OCI-LY7 (cell line): ENCODE data around the gene GALP. TPM values are rescaled to one million over a fixed set of nuclear protein-coding genes. Genes with fewer than 3 reads are reported as not detected.
A peak's percentile ranks its signal among the peaks of the same experiment; 100 is the strongest.
"Not testable (repeated sequence)": the region's sequence is repeated elsewhere in the genome, so short reads cannot be mapped to it uniquely, and the experiment has no call there.

Experiments used
- BruUV-seq: library from RNA; stranded (reverse); fragments of 400-500 nt; replicated peaks from 2 replicates; lab custom pipeline; 2021; lab: Mats Ljungman, UMichigan
- CTCF ChIA-PET: fragments of 300-600 bp; sonication (Branson Sonifier 250); formaldehyde crosslinking; loops from one replicate; lab custom pipeline; 2022; ENCODE audit warnings: antibody characterized with exemption; ENCODE audit not compliant: unreplicated experiment; lab: Charles Lee
- POLR2A ChIA-PET: fragments of 300-600 bp; sonication (Branson Sonifier 250); formaldehyde crosslinking; loops from one replicate; lab custom pipeline; 2022; ENCODE audit warnings: antibody characterized with exemption; lab: Charles Lee
- DNase-seq: peaks from one replicate; pipeline ENCODE4 v3.0.0-alpha.2; 2015; ENCODE audit warnings: low spot score
- H2AFZ ChIP-seq: fragments of 200-600 bp; sonication (generic), shearing (Covaris generic); 2 replicates; pipeline ENCODE4 v1.6.1; 2014; ENCODE audit warnings: mild to moderate bottlenecking, antibody characterized with exemption, low read length, moderate library complexity
- H3K27ac ChIP-seq: fragments of 200-600 bp; sonication (generic); 2 replicates; pipeline ENCODE4 v1.5.1; 2014; ENCODE audit warnings: mixed run types, low read depth, mild to moderate bottlenecking, moderate library complexity, low read length, inconsistent platforms; ENCODE audit not compliant: poor library complexity, severe bottlenecking
- H3K36me3 ChIP-seq: fragments of 200-600 bp; sonication (generic); 2 replicates; pipeline ENCODE4 v1.6.1; 2014; ENCODE audit warnings: mild to moderate bottlenecking, antibody characterized with exemption, low read length, moderate library complexity, mixed read lengths; ENCODE audit not compliant: insufficient read depth
- H3K4me1 ChIP-seq: fragments of 200-600 bp; sonication (generic); 2 replicates; pipeline ENCODE4 v1.5.1; 2014; ENCODE audit warnings: mild to moderate bottlenecking, low read length; ENCODE audit not compliant: insufficient read depth, poor library complexity, severe bottlenecking
- H3K4me2 ChIP-seq: fragments of 200-600 bp; sonication (generic); 2 replicates; pipeline ENCODE4 v1.6.1; 2014; ENCODE audit warnings: mild to moderate bottlenecking, low read length
- H3K4me3 ChIP-seq: fragments of 200-600 bp; sonication (generic); 2 replicates; pipeline ENCODE4 v1.5.1; 2014; ENCODE audit warnings: mild to moderate bottlenecking, low read depth, low read length; ENCODE audit not compliant: poor library complexity, severe bottlenecking
- H3K79me2 ChIP-seq: fragments of 200-600 bp; sonication (generic); 2 replicates; pipeline ENCODE4 v1.6.1; 2016; ENCODE audit warnings: low read depth, mild to moderate bottlenecking, low read length, moderate library complexity, mixed read lengths; ENCODE audit not compliant: insufficient read depth
- H3K9me2 ChIP-seq: fragments of 200-600 bp; sonication (generic); 2 replicates; pipeline ENCODE4 v1.6.1; 2016; ENCODE audit warnings: mild to moderate bottlenecking, low read length, mixed read lengths; ENCODE audit not compliant: insufficient read depth
- H3K9me3 ChIP-seq: fragments of 200-600 bp; sonication (generic); 2 replicates; pipeline ENCODE4 v1.6.1; 2014; ENCODE audit warnings: mild to moderate bottlenecking, mixed run types, low read length, mixed read lengths
- H4K20me1 ChIP-seq: fragments of 200-600 bp; sonication (generic); 2 replicates; pipeline ENCODE4 v1.6.1; 2014; ENCODE audit warnings: mild to moderate bottlenecking, antibody characterized with exemption, low read length, moderate library complexity, mixed read lengths; ENCODE audit not compliant: insufficient read depth
- EZH2phosphoT487 ChIP-seq: fragments of 200-600 bp; sonication (generic); IDR thresholded peaks from 2 replicates; pipeline ENCODE4 v1.6.1; 2018; ENCODE audit warnings: low read depth, borderline replicate concordance, mild to moderate bottlenecking, mixed run types, antibody characterized with exemption, low read length, moderate library complexity, mixed read lengths
- intact Hi-C: fragments of 100-400 bp; cut with micrococcal nuclease; formaldehyde crosslinking; loops from one replicate; pipeline ENCODE4 v1.10.0; 2022; ENCODE audit not compliant: unreplicated experiment
- total RNA-seq, 2 experiments: library from RNA; depleted of rRNA in 1 of 2; stranded (reverse); fragments of >200 nt in 1 of 2; shearing (Covaris generic) in 1 of 2; gene quantifications; 2 replicates each; pipeline ENCODE4 v1.2.3, GENCODE V29; 2014 to 2022
- TF ChIP-seq, protein P1 (sequence below): fragments of 200-600 bp; sonication (generic); conservative IDR thresholded peaks from 2 replicates; pipeline ENCODE4 v1.5.1; 2014; ENCODE audit warnings: mild to moderate bottlenecking, antibody characterized with exemption, low read length, moderate library complexity, mixed read lengths

GALP gene
- total RNA-seq, 2 experiments from 2014 or later: not detected

DNA sequence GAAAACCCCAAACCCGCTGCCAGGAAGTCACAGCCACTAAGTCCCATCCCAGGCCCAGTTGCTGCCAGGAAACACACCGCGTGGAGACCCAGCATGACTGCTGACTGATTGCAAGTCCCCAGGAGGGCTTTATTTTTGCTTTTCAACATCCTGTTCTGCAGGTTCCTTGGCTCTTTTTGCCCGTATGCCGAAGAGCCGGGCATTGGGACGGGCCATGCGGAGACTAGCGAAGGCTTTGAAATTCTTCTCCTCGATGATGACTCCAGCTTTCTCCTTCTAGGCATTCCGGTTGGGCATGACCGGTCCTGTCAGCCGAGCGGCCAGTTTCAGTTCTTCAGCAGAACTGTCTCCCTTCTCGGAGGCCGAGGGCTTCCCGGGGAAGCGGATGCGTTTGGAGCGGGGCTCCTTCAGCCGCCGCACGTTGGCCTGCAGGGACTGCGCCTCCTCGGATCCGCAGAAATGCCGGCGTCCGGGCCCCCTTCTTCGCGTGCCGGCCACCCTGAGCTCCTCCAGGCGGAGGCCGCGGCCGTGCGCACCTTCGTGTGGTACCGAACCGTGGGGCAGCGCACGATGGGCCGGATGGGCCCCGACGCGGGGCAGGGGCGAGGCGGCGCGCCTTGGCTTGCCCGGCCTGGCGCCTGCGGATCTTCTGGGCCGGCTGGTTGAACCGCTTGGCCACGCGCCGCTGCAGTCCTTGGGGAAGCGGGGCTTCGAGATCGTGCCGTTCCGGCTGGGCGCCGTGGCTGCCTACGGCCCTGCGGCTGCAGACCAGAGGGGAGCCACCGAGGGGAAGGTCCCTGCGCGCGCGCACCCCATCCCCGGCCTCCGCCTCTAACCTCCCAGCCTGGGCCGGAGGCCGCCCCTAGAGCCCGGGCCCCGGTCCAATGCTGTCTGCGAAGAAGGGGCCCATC is 41.5 kb downstream of the GALP start:
- TF ChIP-seq EZH2phosphoT487: no peak
- TF ChIP-seq, protein P1, sequence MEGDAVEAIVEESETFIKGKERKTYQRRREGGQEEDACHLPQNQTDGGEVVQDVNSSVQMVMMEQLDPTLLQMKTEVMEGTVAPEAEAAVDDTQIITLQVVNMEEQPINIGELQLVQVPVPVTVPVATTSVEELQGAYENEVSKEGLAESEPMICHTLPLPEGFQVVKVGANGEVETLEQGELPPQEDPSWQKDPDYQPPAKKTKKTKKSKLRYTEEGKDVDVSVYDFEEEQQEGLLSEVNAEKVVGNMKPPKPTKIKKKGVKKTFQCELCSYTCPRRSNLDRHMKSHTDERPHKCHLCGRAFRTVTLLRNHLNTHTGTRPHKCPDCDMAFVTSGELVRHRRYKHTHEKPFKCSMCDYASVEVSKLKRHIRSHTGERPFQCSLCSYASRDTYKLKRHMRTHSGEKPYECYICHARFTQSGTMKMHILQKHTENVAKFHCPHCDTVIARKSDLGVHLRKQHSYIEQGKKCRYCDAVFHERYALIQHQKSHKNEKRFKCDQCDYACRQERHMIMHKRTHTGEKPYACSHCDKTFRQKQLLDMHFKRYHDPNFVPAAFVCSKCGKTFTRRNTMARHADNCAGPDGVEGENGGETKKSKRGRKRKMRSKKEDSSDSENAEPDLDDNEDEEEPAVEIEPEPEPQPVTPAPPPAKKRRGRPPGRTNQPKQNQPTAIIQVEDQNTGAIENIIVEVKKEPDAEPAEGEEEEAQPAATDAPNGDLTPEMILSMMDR: no peak
- ChIA-PET CTCF (no interaction called here), POLR2A (no interaction called here)
- Histone ChIP-seq H4K20me1 (no peaks in the 10 kb centered on the region), H3K4me1 (no peaks in the 10 kb centered on the region), H3K9me3 (no peaks in the 10 kb centered on the region), H3K27ac (no peak overlapping the region), H2AFZ (no peak overlapping the region), H3K4me3 (no peak overlapping the region), H3K79me2 (no peaks in the 10 kb centered on the region), H3K9me2 (no peaks in the 10 kb centered on the region), H3K4me2 (no peak overlapping the region), H3K36me3 (no peaks in the 10 kb centered on the region)
- DNase-seq: no peak
- BruUV-seq: no TSS peak
- intact Hi-C loops: no loop called here

DNA sequence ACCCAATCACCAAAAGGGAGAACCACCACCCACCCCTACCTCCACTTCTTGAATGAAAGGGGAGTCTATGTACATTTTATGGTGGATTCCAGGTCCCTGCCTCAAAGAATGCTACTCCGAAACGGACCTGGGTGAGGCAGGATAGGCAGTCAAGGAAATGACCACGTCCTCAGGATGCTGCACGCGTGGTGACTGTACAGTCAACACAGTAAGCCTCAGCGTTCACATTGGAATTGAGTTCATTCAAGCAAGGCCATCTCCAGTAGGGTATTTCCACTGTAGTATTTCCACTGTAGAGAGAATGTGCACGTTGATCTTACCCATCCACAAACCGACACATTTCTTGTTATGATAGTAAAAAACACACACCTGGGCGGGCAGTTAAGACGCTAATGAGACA is 43.2 kb downstream of the GALP start:
- Histone ChIP-seq H3K79me2 (no peaks in the 10 kb centered on the region), H3K36me3 (no peaks in the 10 kb centered on the region), H3K4me3 (no peak overlapping the region), H3K9me2 (no peaks in the 10 kb centered on the region), H2AFZ (no peak overlapping the region), H3K4me1 (no peaks in the 10 kb centered on the region), H3K27ac (no peak overlapping the region), H4K20me1 (no peaks in the 10 kb centered on the region), H3K4me2 (no peak overlapping the region), H3K9me3 (no peaks in the 10 kb centered on the region)
- TF ChIP-seq, protein P1: no peak
- TF ChIP-seq EZH2phosphoT487: no peak
- BruUV-seq: no TSS peak
- POLR2A ChIA-PET: interaction anchor here (0.7 kb wide), 1 partner anchor 51 kb away, joined by 4 read pairs; no protein-coding TSS in a partner anchor
- DNase-seq: no peak
- intact Hi-C loops: no loop called here
- CTCF ChIA-PET: no interaction called here

DNA sequence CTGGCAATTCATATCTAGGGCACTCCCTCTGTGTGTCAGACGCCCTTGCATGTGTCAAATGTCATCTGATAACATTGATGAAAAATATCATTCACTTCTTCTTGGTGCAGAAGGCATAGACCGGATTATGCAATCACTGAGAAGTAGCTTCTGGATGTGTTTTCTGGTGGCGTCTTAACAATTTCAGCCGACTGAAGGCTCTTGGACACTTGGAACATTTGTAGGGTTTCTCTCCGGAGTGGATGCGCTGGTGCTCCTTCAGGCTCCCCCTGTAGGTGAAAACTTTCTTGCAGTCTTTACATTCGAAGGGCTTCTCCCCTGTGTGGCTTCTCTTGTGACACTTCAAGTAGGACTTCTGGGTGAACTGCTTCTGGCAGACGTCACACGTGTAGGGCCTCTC is 45.6 kb downstream of the GALP start:
- TF ChIP-seq, protein P1: peak; percentile 58
- BruUV-seq, H3K4me3 ChIP-seq, H3K9me2 ChIP-seq, intact Hi-C loops, H3K27ac ChIP-seq, H3K36me3 ChIP-seq, H3K4me1 ChIP-seq, H3K9me3 ChIP-seq, CTCF ChIA-PET, DNase-seq, H3K4me2 ChIP-seq, H3K79me2 ChIP-seq, POLR2A ChIA-PET, H4K20me1 ChIP-seq, H2AFZ ChIP-seq: not testable (repeated sequence)
